Measurements from ENCODE around the gene MYO15B.

GRCh38 chr17:75550139-75550465 lies 37.5 kb upstream of the MYO15B start:
- no peak for TF ChIP-seq POLR2A (IDR thresholded peaks at IDR 0.05; ENCODE audit: low read depth, low read length)
- no peak for TF ChIP-seq POLR2AphosphoS5 (IDR thresholded peaks at IDR 0.05; ENCODE audit: low read depth, low read length)
